ENCODE results near the gene RPUSD1. TPM values are rescaled to one million over a fixed set of nuclear protein-coding genes. Genes with fewer than 3 reads are reported as not detected.

RPUSD1 gene
- total RNA-seq, 1 donor from 2014 or later = 7.9 TPM

- DNase-seq (ENCODE audit: low spot score) = no peak
- intact Hi-C loops (cut with DNase I) = loop anchor here (2.0 to 5.0 kb wide), 2 partner anchors 19 to 47 kb away; partner anchors contain the start of genes ANTKMT, CHTF18 and RPUSD1
Observed at GRCh38 chr16:739560-740458, 48.4 kb downstream of the RPUSD1 start.

- DNase-seq (ENCODE audit: low spot score) = no peak
- intact Hi-C loops (cut with DNase I) = no loop called here
Observed at GRCh38 chr16:736936-737481, 51.2 kb downstream of the RPUSD1 start.

- DNase-seq (ENCODE audit: low spot score) = no peak
- intact Hi-C loops (cut with DNase I) = no loop called here
Observed at GRCh38 chr16:735982-736453, 52.2 kb downstream of the RPUSD1 start.

- intact Hi-C loops (cut with DNase I) = no loop called here
- DNase-seq (ENCODE audit: low spot score) = no peak
Observed at GRCh38 chr16:734981-735881, 53.0 kb downstream of the RPUSD1 start.

Small RNAs within 50 kb of the gene (microRNA-seq; reads per million reads assigned to microRNA genes)
- gene MIR662 = not detected

Other genes with a start within 250 kb of the RPUSD1 start
- gene PRR35, start 228.0 kb downstream of the RPUSD1 start, total RNA-seq = not detected
- 0.30 TPM for gene NHLRC4, start 221.4 kb downstream of the RPUSD1 start, total RNA-seq
- gene PIGQ, start 218.4 kb downstream of the RPUSD1 start, total RNA-seq = 25.5 TPM
- 19.4 TPM for gene RAB40C, start 198.3 kb downstream of the RPUSD1 start, total RNA-seq
- gene WFIKKN1, start 157.4 kb downstream of the RPUSD1 start, total RNA-seq = 0.40 TPM
- 47.7 TPM for gene METTL26, start 152.1 kb downstream of the RPUSD1 start, total RNA-seq
- 90.3 TPM for gene MCRIP2, start 146.6 kb downstream of the RPUSD1 start, total RNA-seq
- gene WDR90, start 139.0 kb downstream of the RPUSD1 start, total RNA-seq = 13.9 TPM
- gene RHOT2, start 120.2 kb downstream of the RPUSD1 start, total RNA-seq = 102 TPM
- gene RHBDL1, start 112.7 kb downstream of the RPUSD1 start, total RNA-seq = 1.8 TPM
- 110 TPM for gene STUB1, start 108.0 kb downstream of the RPUSD1 start, total RNA-seq
- gene JMJD8, start 104.0 kb downstream of the RPUSD1 start, total RNA-seq = 50.5 TPM
- gene WDR24, start 98.0 kb downstream of the RPUSD1 start, total RNA-seq = 9.1 TPM
- gene FBXL16, start 82.6 kb downstream of the RPUSD1 start, total RNA-seq = 1.5 TPM
- gene METRN, start 73.3 kb downstream of the RPUSD1 start, total RNA-seq = 73.3 TPM
- 36.6 TPM for gene ANTKMT, start 67.2 kb downstream of the RPUSD1 start, total RNA-seq
- gene CCDC78, start 61.9 kb downstream of the RPUSD1 start, total RNA-seq = 0.16 TPM
- 10.9 TPM for gene HAGHL, start 61.3 kb downstream of the RPUSD1 start, total RNA-seq
- 21.7 TPM for gene CIAO3, start 47.4 kb downstream of the RPUSD1 start, total RNA-seq
- gene MSLN, start 27.6 kb downstream of the RPUSD1 start, total RNA-seq = not detected
- gene CHTF18, start 239 bp upstream of the RPUSD1 start, total RNA-seq = 7.1 TPM
- gene GNG13, start 12.4 kb upstream of the RPUSD1 start, total RNA-seq = not detected
- 8.4 TPM for gene LMF1, start 182.6 kb upstream of the RPUSD1 start, total RNA-seq
- gene SOX8, start 193.4 kb upstream of the RPUSD1 start, total RNA-seq = 1.8 TPM

Measured in cardiac septum (tissue), 1 donor.